HG03039 (cell line): ENCODE results near the gene AQP2.

ENCODE experiments used
- ATAC-seq: cut with Tn5 transposase; IDR thresholded peaks from one replicate; pipeline ENCODE4 v1.9.1; 2021; ENCODE audit warnings: mild to moderate bottlenecking, moderate library complexity; ENCODE audit not compliant: unreplicated experiment

AQP2 gene

GRCh38 chr12:49920241-49920914 is 30.2 kb upstream of the AQP2 start:
- ATAC-seq = no peak

- ATAC-seq = no peak
Observed at GRCh38 chr12:49920915-49921286, 29.6 kb upstream of the AQP2 start.

GRCh38 chr12:49921299-49921698 is 29.2 kb upstream of the AQP2 start:
- no peak for ATAC-seq

- no peak for ATAC-seq
Observed at GRCh38 chr12:49921936-49922335, 28.6 kb upstream of the AQP2 start.

- no peak for ATAC-seq
Observed at GRCh38 chr12:49922349-49923034, 28.0 kb upstream of the AQP2 start.

GRCh38 chr12:49923035-49923644 is 27.4 kb upstream of the AQP2 start:
- no peak for ATAC-seq

- ATAC-seq = no peak
Observed at GRCh38 chr12:49923880-49924556, 26.5 kb upstream of the AQP2 start.

GRCh38 chr12:49924628-49925246 is 25.8 kb upstream of the AQP2 start:
- ATAC-seq = no peak

- ATAC-seq = no peak
Observed at GRCh38 chr12:49925433-49926204, 24.9 kb upstream of the AQP2 start.

- ATAC-seq = no peak
Observed at GRCh38 chr12:49928471-49928870, 22.1 kb upstream of the AQP2 start.

GRCh38 chr12:49929581-49929980 is 21.0 kb upstream of the AQP2 start:
- no peak for ATAC-seq

- no peak for ATAC-seq
Observed at GRCh38 chr12:49930515-49931288, 19.8 kb upstream of the AQP2 start.

GRCh38 chr12:49932023-49932422 is 18.5 kb upstream of the AQP2 start:
- ATAC-seq = no peak

GRCh38 chr12:49932533-49933130 is 17.9 kb upstream of the AQP2 start:
- no peak for ATAC-seq

GRCh38 chr12:49933796-49934195 is 16.7 kb upstream of the AQP2 start:
- no peak for ATAC-seq

- no peak for ATAC-seq
Observed at GRCh38 chr12:49934505-49934904, 16.0 kb upstream of the AQP2 start.

GRCh38 chr12:49936925-49937324 is 13.6 kb upstream of the AQP2 start:
- no peak for ATAC-seq

GRCh38 chr12:49937639-49938300 is 12.8 kb upstream of the AQP2 start:
- ATAC-seq = no peak

GRCh38 chr12:49939307-49939706 is 11.2 kb upstream of the AQP2 start:
- ATAC-seq = no peak
